B cell (primary cell): ENCODE results near the gene PAX2. TPM values are rescaled to one million over a fixed set of nuclear protein-coding genes. Genes with fewer than 3 reads are reported as not detected.

Experiments used
- ATAC-seq: fragments of 200-7000 bp; cut with Tn5 transposase; one replicate; pipeline ENCODE4 v1.10.0; 2021; ENCODE audit warnings: low read depth, mild to moderate bottlenecking, moderate number of reproducible peaks, moderate library complexity
- CTCF ChIA-PET: fragments of 350-600 bp; sonication (Branson Sonifier 250); formaldehyde crosslinking; loops from one replicate; lab custom pipeline; 2021; ENCODE audit warnings: antibody characterized with exemption, inconsistent platforms; lab: Charles Lee
- POLR2A ChIA-PET: fragments of 350-600 bp; sonication (Branson Sonifier 250); formaldehyde crosslinking; loops from one replicate; lab custom pipeline; 2021; ENCODE audit warnings: antibody characterized with exemption; lab: Charles Lee
- DNase-seq: peaks from one replicate; pipeline ENCODE4 v3.0.0; 2013
- H2AFZ ChIP-seq: 2 replicates; pipeline ENCODE4 v1.6.1; 2012; ENCODE audit warnings: mild to moderate bottlenecking, low read depth, low read length; ENCODE audit not compliant: insufficient read depth, poor library complexity, severe bottlenecking
- H3K27ac ChIP-seq, 2 donors: 1 replicate in 1 of 2; 2 replicates in 1 of 2; pipeline ENCODE4 v1.5.1; 2012 to 2013; ENCODE audit warnings: low read length in 2 of 2, mild to moderate bottlenecking in 2 of 2, moderate library complexity in 1 of 2
- H3K27me3 ChIP-seq, 4 experiments: fragments of 200-600 bp in 1 of 4; sonication (generic) in 1 of 4; replicated peaks in 1 of 4; 1 replicate in 2 of 4; 2 replicates in 2 of 4; pipeline versions ENCODE4 v1.6.1 to v1.7.0; 2013 to 2016; ENCODE audit warnings: low read length in 3 of 4, mild to moderate bottlenecking in 2 of 4, mixed read lengths in 1 of 4, moderate library complexity in 1 of 4; ENCODE audit not compliant: insufficient read depth in 4 of 4, control insufficient read depth in 3 of 4; ENCODE audit errors: control extremely low read depth in 1 of 4
- H3K36me3 ChIP-seq, 2 experiments: replicated peaks in 1 of 2; 1 replicate in 1 of 2; 2 replicates in 1 of 2; pipeline versions ENCODE4 v1.6.1 to v1.7.1; 2013; ENCODE audit warnings: low read length in 1 of 2; ENCODE audit not compliant: insufficient read depth in 2 of 2, control insufficient read depth in 1 of 2; ENCODE audit errors: control extremely low read depth in 1 of 2, extremely low read depth in 1 of 2
- H3K4me1 ChIP-seq, 2 donors: fragments of 200-600 bp in 1 of 2; sonication (generic) in 1 of 2; 1 replicate in 1 of 2; 2 replicates in 1 of 2; pipeline versions ENCODE4 v1.5.1 to v1.6.1; 2013 to 2017; ENCODE audit warnings: low read length in 2 of 2; ENCODE audit not compliant: control insufficient read depth in 2 of 2, insufficient read depth in 2 of 2
- H3K4me2 ChIP-seq: replicated peaks from 2 replicates; pipeline ENCODE3; 2012; ENCODE audit warnings: mild to moderate bottlenecking, low read depth, low read length; ENCODE audit not compliant: poor library complexity, severe bottlenecking
- H3K4me3 ChIP-seq, 5 experiments: fragments of 200-600 bp in 1 of 5; sonication (generic) in 1 of 5; 1 replicate in 3 of 5; 2 replicates in 2 of 5; pipeline versions ENCODE4 v1.5.1 to v1.7.0; 2011 to 2016; ENCODE audit warnings: low read length in 4 of 5, mild to moderate bottlenecking in 4 of 5, low read depth in 2 of 5, control low read depth in 1 of 5, moderate library complexity in 1 of 5; ENCODE audit not compliant: insufficient read depth in 1 of 5; ENCODE audit errors: control extremely low read depth in 1 of 5, extremely low read depth in 1 of 5
- H3K79me2 ChIP-seq: fragments of 200-600 bp; sonication (generic); one replicate; pipeline ENCODE4 v1.6.0; 2016; ENCODE audit warnings: low read length; ENCODE audit not compliant: control insufficient read depth, insufficient read depth
- H3K9ac ChIP-seq: fragments of 200-600 bp; sonication (generic); 2 replicates; pipeline ENCODE4 v1.6.1; 2017; ENCODE audit warnings: mild to moderate bottlenecking, low read length, moderate library complexity
- H3K9me3 ChIP-seq, 3 donors: one replicate each; pipeline versions ENCODE4 v1.6.1 to v1.7.1; 2013; ENCODE audit warnings: low read length in 2 of 3; ENCODE audit not compliant: control insufficient read depth in 2 of 3, insufficient read depth in 1 of 3; ENCODE audit errors: control extremely low read depth in 1 of 3
- H4K20me1 ChIP-seq: 2 replicates; pipeline ENCODE4 v1.6.0; 2012; ENCODE audit warnings: mild to moderate bottlenecking, low read length; ENCODE audit not compliant: insufficient read depth, control insufficient read depth, poor library complexity, severe bottlenecking
- H3K27ac Mint-ChIP-seq: one replicate; pipeline ENCODE4 v1.8.0; 2021; ENCODE audit warnings: mixed read lengths
- H3K27me3 Mint-ChIP-seq: one replicate; pipeline ENCODE4 v1.8.0; 2021; ENCODE audit warnings: mixed read lengths
- H3K4me1 Mint-ChIP-seq: one replicate; pipeline ENCODE4 v1.8.0; 2021; ENCODE audit warnings: mixed read lengths
- H3K4me3 Mint-ChIP-seq: one replicate; pipeline ENCODE4 v1.8.0; 2021; ENCODE audit warnings: mixed read lengths
- H3K9me3 Mint-ChIP-seq: one replicate; pipeline ENCODE4 v1.8.0; 2022; ENCODE audit warnings: mixed read lengths; ENCODE audit not compliant: insufficient read depth
- EZH2 ChIP-seq: IDR thresholded peaks from 2 replicates; pipeline ENCODE4 v1.6.1; 2012; ENCODE audit warnings: borderline replicate concordance, low read depth, mild to moderate bottlenecking, moderate library complexity, low read length; ENCODE audit not compliant: insufficient read depth, poor library complexity, severe bottlenecking
- WGBS: methylation state at CpG from one replicate; pipeline ENCODE4 v1.1.5; 2013; ENCODE audit warnings: missing lambda C conversion rate; ENCODE audit not compliant: insufficient coverage; 5-methylcytosine and 5-hydroxymethylcytosine counted together
- intact Hi-C: fragments of 100-400 bp; cut with micrococcal nuclease; formaldehyde crosslinking; loops from one replicate; pipeline ENCODE4 v1.10.0; 2022
- polyA minus RNA-seq: library from RNA; depleted of rRNA, polyadenylated mRNA; stranded (reverse); fragments of >200 nt; gene quantifications from 2 replicates; pipeline ENCODE4 v1.2.3, GENCODE V29; 2012
- polyA plus RNA-seq: library from polyadenylated mRNA; depleted of rRNA; stranded (reverse); fragments of >200 nt; gene quantifications from 2 replicates; pipeline ENCODE4 v1.2.3, GENCODE V29; 2012
- total RNA-seq, 2 donors: library from RNA; stranded (reverse); fragments of 120-200 nt in 1 of 2; gene quantifications; 1 replicate in 1 of 2; 2 replicates in 1 of 2; pipeline versions ENCODE4 v1.2.3 to v1.2.4, GENCODE V29; 2013 to 2022
- TF ChIP-seq, protein P1 (sequence below): fragments of 200-600 bp; IDR thresholded peaks from one replicate; pipeline ENCODE4 v1.8.0; 2022; ENCODE audit warnings: antibody characterized with exemption, mild to moderate bottlenecking

PAX2 gene
- total RNA-seq (not detected in 2 replicates), polyA plus RNA-seq (0.07 and 0.12 TPM in 2 replicates), polyA minus RNA-seq (not detected in 2 replicates)
- total RNA-seq (2013), result not detected

DNA sequence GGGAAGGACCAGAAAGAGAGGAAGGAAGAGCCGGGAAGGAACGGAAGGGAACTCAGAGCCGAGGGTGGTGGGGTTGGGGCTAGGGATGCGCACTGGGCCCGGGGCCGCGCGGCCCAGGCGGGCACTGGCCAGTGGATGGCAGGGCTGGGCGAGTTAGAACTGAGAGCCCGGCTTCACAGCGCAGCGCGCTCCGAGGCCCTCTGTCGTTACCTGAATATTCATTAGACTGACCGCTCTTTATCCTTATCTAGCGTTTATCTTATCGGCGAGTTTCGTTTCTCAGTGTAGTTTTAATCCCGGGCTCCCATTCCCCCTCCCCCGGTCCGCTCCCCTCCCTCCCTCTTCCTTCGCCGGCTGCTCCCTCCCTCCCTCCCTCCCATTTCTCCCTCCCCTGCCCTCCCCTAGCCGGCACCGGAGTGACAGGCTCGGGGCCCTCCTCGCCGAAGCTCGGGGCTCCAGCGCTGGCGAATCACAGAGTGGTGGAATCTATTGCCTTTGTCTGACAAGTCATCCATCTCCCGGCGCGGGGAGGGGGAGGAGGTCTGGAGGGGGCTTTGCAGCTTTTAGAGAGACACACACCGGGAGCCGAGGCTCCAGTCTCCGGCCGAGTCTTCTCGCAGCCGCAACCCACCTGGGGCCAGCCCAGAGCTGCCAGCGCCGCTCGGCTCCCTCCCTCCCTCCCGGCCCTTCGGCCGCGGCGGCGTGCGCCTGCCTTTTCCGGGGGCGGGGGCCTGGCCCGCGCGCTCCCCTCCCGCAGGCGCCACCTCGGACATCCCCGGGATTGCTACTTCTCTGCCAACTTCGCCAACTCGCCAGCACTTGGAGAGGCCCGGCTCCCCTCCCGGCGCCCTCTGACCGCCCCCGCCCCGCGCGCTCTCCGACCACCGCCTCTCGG lies at the start of gene PAX2:
Gene PAX2, plus strand, starts transcription at position 596 of the 895 bp plus-strand sequence. CDS start 679 bp downstream, outside the sequence.
- H3K4me3 Mint-ChIP-seq, result peak within 1 kb of the TSS; percentile 66
- ChIA-PET POLR2A (no interaction called here), CTCF (interaction anchor here (0.6 to 2.9 kb wide), 4 partner anchors 74 to 451 kb away, joined by 3 to 17 read pairs (median 8); no protein-coding TSS in a partner anchor)
- Histone ChIP-seq H3K27ac (no peak within 1 kb of the TSS), H3K9ac (no peak within 1 kb of the TSS), H3K9me3 (peaks cover 0 to 41% (median 0%) of the 10 kb centered on the region in 3 donors), H3K36me3 (no peaks in the 10 kb centered on the region), H3K4me2 (peak within 1 kb of the TSS; percentile 65), H4K20me1 (no peaks in the 10 kb centered on the region), H3K4me1 (peaks cover 65 to 85% of the 10 kb centered on the region in 2 donors), H3K4me3 (peak within 1 kb of the TSS in 2 of 5 experiments; percentile 17 to 39), H2AFZ (no peak within 1 kb of the TSS), H3K79me2 (no peaks in the 10 kb centered on the region), H3K27me3 (peaks cover 0 to 94% (median 72%) of the 10 kb centered on the region in 4 experiments)
- peak; percentile 40 for DNase-seq
- H3K9me3 Mint-ChIP-seq, result no peaks in the 10 kb centered on the region
- TF ChIP-seq, protein P1, sequence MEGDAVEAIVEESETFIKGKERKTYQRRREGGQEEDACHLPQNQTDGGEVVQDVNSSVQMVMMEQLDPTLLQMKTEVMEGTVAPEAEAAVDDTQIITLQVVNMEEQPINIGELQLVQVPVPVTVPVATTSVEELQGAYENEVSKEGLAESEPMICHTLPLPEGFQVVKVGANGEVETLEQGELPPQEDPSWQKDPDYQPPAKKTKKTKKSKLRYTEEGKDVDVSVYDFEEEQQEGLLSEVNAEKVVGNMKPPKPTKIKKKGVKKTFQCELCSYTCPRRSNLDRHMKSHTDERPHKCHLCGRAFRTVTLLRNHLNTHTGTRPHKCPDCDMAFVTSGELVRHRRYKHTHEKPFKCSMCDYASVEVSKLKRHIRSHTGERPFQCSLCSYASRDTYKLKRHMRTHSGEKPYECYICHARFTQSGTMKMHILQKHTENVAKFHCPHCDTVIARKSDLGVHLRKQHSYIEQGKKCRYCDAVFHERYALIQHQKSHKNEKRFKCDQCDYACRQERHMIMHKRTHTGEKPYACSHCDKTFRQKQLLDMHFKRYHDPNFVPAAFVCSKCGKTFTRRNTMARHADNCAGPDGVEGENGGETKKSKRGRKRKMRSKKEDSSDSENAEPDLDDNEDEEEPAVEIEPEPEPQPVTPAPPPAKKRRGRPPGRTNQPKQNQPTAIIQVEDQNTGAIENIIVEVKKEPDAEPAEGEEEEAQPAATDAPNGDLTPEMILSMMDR, result no peak
- TF ChIP-seq EZH2, result no peak
- peaks cover 57% of the 10 kb centered on the region for H3K4me1 Mint-ChIP-seq
- no peak for ATAC-seq
- H3K27ac Mint-ChIP-seq, result peak within 1 kb of the TSS; percentile 29
- intact Hi-C loops, result loop anchor here (5.0 to 10.0 kb wide), 4 partner anchors 82 to 480 kb away; partner anchors contain the start of genes LBX1 and TLX1
- H3K27me3 Mint-ChIP-seq, result peaks cover 74% of the 10 kb centered on the region
- WGBS, result 4% methylated on average over 69 of the region's 75 CpGs
